Adrenal gland (tissue), 12 donors: ENCODE data around the gene COA1. TPM values are rescaled to one million over a fixed set of nuclear protein-coding genes. Genes with fewer than 3 reads are reported as not detected.

Source experiments
- DNase-seq, 7 donors: peaks; one replicate each; pipeline ENCODE4 v3.0.0-alpha.2; 2019 to 2020
- H3K27ac ChIP-seq, 5 donors: fragments of 200-600 bp; sonication (generic) in 4 of 5; 1 replicate in 3 of 5; 2 replicates in 2 of 5; pipeline versions ENCODE4 v1.5.1 to v1.8.0; 2016 to 2020; ENCODE audit warnings: mild to moderate bottlenecking in 1 of 5
- H3K27me3 ChIP-seq: fragments of 200-600 bp; 2 replicates; pipeline ENCODE4 v1.8.0; 2021
- H3K36me3 ChIP-seq, 2 donors: fragments of 200-600 bp; replicated peaks in 1 of 2; 1 replicate in 1 of 2; 2 replicates in 1 of 2; pipeline versions ENCODE4 v1.5.1 to v1.8.0; 2018 to 2022
- H3K4me1 ChIP-seq, 2 donors: fragments of 200-600 bp; replicated peaks in 1 of 2; 1 replicate in 1 of 2; 2 replicates in 1 of 2; pipeline versions ENCODE4 v1.5.1 to v1.8.0; 2018 to 2021
- H3K4me3 ChIP-seq, 4 donors: fragments of 200-600 bp; sonication (generic) in 3 of 4; one replicate each; pipeline ENCODE4 v1.5.1; 2016 to 2018
- H3K9me3 ChIP-seq, 3 donors: fragments of 200-600 bp; sonication (generic) in 1 of 3; replicated peaks in 1 of 3; 1 replicate in 2 of 3; 2 replicates in 1 of 3; pipeline versions ENCODE4 v1.5.1 to v1.8.0; 2016 to 2021
- POLR2A ChIP-seq, 2 donors: fragments of 450-650 bp; IDR thresholded peaks; one replicate each; pipeline ENCODE4 v1.6.1; 2017; ENCODE audit warnings: antibody characterized with exemption in 2 of 2, mild to moderate bottlenecking in 2 of 2, moderate library complexity in 1 of 2
- WGBS, 4 donors: extraction: QIAGEN DNeasy Blood & Tissue Kit in 2 of 4; methylation state at CpG; one replicate each; pipeline versions ENCODE4 v1.1.5 to v1.1.7; 2013 to 2017; 5-methylcytosine and 5-hydroxymethylcytosine counted together
- intact Hi-C, 2 donors: fragments of 100-400 bp; cut with DNase I; formaldehyde crosslinking; loops; one replicate each; pipeline versions ENCODE4 v1.14.1 to v1.15.0; 2022 to 2023
- polyA plus RNA-seq, 3 donors: library from polyadenylated mRNA; stranded (reverse); fragments of 200-250 nt in 2 of 3; fragments of 350-450 nt in 1 of 3; fragmentation: Illumina TruSeq in 1 of 3; extraction: RNeasy Lipid Tissue Mini Kit (QIAGEN cat#74804) in 1 of 3; gene quantifications; one replicate each; pipeline ENCODE4 v1.2.3, GENCODE V29; 2013 to 2014
- total RNA-seq, 9 donors: library from RNA; depleted of rRNA in 4 of 9; stranded (reverse); fragments of >200 nt in 4 of 9; fragments of 120-200 nt in 1 of 9; fragmentation: NEBNext Ultra II Directional in 1 of 9; extraction: Animal tissue kit (Norgen Biotek cat#: 25700) in 1 of 9; gene quantifications; one replicate each; pipeline versions ENCODE4 v1.1.0 to v1.2.4, GENCODE V29; 2013 to 2023
- TF ChIP-seq, protein P1 (sequence below), 6 experiments: fragments of 450-650 bp in 4 of 6; fragments of 200-600 bp in 2 of 6; sonication (generic) in 1 of 6; IDR thresholded peaks; 1 replicate in 5 of 6; 2 replicates in 1 of 6; pipeline versions ENCODE4 v1.5.1 to v1.8.0; 2016 to 2021; ENCODE audit warnings: antibody characterized with exemption in 6 of 6, mild to moderate bottlenecking in 2 of 6, moderate library complexity in 1 of 6
- donor health status: healthy with polysubstance abuse.
- donor health status: Bipolar disorder and iron deficiency.
- donor health status: DM: yes; HTN: yes; CAD: no.
- donor health status: DM: no; HTN: no; CAD: no.
- donor health status: DM: no; HTN: no; CAD: no.
- donor health status: DM: yes; HTN: yes; CAD: no.

Gene COA1
- total and polyA plus RNA-seq, 12 donors, result 19.0 to 60.0 (median 40.2) TPM

DNA sequence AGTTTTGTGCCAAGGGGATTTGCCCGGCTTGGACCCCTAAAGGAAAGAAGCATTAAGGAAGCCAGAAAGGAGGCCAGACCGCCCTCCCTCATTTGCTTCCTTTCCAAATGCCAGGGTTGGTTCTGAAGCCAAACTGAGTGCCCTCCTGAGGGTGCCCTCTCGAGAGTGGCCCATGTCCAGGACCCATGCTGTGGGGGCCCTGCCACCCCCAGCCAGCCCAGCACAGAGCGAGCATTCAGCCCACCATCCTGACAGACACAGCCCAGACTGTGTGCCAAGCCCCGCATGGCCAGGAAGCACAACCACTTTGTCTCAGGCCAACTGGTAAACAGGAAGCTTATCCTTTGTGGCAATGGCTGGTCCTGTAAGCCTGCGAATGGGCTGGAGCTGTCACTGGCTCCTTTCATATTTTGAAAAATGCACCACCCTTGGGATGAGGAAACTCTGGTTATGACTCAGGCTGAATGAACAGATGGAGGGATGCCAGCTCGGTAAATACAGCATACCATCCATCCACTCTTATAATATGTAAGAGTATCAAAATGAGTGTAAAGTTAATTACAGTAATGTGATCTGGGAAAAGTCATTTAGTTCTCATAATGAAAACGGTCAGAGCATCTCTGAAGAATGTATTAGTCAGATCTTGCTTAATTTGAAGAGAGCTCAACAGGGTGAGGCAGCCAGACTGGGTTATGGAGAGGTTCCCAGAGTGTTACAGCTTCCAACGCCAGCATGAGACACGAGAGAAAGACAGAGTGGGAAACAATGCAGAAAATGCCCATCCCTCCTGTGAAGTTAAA, 81.5 kb downstream of the COA1 start:
- peak in 1 of 2 donors; percentile 48 for TF ChIP-seq POLR2A (IDR thresholded peaks at IDR 0.05)
- TF ChIP-seq, protein P1, sequence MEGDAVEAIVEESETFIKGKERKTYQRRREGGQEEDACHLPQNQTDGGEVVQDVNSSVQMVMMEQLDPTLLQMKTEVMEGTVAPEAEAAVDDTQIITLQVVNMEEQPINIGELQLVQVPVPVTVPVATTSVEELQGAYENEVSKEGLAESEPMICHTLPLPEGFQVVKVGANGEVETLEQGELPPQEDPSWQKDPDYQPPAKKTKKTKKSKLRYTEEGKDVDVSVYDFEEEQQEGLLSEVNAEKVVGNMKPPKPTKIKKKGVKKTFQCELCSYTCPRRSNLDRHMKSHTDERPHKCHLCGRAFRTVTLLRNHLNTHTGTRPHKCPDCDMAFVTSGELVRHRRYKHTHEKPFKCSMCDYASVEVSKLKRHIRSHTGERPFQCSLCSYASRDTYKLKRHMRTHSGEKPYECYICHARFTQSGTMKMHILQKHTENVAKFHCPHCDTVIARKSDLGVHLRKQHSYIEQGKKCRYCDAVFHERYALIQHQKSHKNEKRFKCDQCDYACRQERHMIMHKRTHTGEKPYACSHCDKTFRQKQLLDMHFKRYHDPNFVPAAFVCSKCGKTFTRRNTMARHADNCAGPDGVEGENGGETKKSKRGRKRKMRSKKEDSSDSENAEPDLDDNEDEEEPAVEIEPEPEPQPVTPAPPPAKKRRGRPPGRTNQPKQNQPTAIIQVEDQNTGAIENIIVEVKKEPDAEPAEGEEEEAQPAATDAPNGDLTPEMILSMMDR (IDR thresholded peaks at IDR 0.05), result no peak
- Histone ChIP-seq H3K27ac (peak overlapping the region; percentile 50 to 93 (median 91)), H3K9me3 (no peaks in the 10 kb centered on the region), H3K4me3 (no peak overlapping the region), H3K36me3 (no peaks in the 10 kb centered on the region), H3K4me1 (peaks cover 29 to 54% of the 10 kb centered on the region in 2 donors), H3K27me3 (no peaks in the 10 kb centered on the region)
- DNase-seq, result peak; percentile 68 to 92 (median 85)
- intact Hi-C loops, result loop anchor here in 1 of 2 donors (10.0 kb wide), 1 partner anchor 53 kb away; no protein-coding TSS in a partner anchor
- 14 to 20% (median 17%) methylated on average over 7 to 10 of the region's 10 CpGs for WGBS, 4 donors

DNA sequence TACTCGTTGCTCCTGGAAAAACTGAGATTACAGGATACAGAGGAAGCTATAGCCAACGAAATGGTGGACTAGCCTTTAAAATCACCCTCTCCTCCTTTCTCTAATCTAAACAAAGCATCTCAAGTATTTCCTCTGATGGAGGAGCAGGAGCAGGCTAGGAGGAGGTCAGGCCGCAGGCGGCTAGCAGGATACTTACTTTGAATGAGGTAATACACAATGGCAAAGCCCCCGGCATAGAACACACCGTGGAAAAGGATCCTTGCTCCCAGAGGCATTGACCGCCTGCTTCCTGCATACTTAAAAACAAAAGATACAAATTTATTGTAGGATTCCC, 82.0 kb downstream of the COA1 start:
- TF ChIP-seq, protein P1 (IDR thresholded peaks at IDR 0.05), result no peak
- no peak for TF ChIP-seq POLR2A (IDR thresholded peaks at IDR 0.05)
- Histone ChIP-seq H3K4me3 (no peak overlapping the region), H3K27ac (peak overlapping the region; percentile 50 to 93 (median 91)), H3K4me1 (peaks cover 29 to 54% of the 10 kb centered on the region in 2 donors), H3K27me3 (no peaks in the 10 kb centered on the region), H3K9me3 (no peaks in the 10 kb centered on the region), H3K36me3 (no peaks in the 10 kb centered on the region)
- 49 to 63% (median 57%) methylated on average over 7 of the region's 7 CpGs for WGBS, 4 donors
- peak in 1 of 7 donors; percentile 36 for DNase-seq
- intact Hi-C loops, result loop anchor here in 1 of 2 donors (10.0 kb wide), 1 partner anchor 53 kb away; no protein-coding TSS in a partner anchor

DNA sequence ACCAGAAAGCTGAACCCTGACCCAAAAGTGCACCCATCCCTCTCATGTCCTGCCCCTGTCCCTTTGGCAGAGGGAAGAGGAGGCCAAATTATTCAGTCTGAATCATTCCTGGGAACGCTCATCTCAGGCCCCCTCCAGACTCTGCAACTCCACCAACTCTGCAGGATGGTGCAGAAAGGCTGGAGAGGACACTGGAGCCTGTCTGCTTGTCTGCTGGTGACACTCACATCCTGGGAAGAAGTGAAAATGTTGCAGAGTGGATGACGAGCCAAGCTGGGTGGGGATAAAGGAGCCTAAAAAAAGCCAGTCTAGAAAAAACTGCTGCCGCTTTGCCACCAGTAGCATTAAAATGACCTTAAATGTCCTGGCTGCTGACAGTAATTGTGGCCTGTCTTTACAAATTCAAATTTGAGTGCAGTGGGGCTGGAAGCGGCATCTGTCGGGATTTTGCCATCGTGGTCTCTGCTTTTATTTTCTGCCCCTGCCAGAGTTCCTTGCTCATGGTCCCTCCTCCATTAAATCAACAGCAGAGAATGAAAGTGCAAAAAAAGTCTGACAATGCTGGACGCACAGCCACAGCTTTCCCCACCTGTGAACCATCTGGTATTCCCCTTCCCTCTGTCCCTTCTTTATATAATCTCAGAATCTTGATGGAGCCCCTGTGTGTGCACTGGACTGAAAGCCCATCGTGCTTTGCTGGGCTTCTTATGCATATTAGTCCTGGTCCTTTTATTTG, 82.6 kb downstream of the COA1 start:
- DNase-seq, result peak in 3 of 7 donors; percentile 29 to 73 (median 50)
- peak overlapping the region in 4 of 5 donors; percentile 50 to 93 (median 92) for H3K27ac ChIP-seq
- intact Hi-C loops, result loop anchor here in 1 of 2 donors (10.0 kb wide), 1 partner anchor 52 kb away; no protein-coding TSS in a partner anchor
- no peak overlapping the region for H3K4me3 ChIP-seq
- H3K36me3 ChIP-seq, result no peaks in the 10 kb centered on the region
- no peaks in the 10 kb centered on the region for H3K9me3 ChIP-seq
- WGBS, 4 donors, result 41 to 58% (median 47%) methylated on average over 7 to 8 of the region's 8 CpGs
- no peaks in the 10 kb centered on the region for H3K27me3 ChIP-seq
- no peak for TF ChIP-seq POLR2A (IDR thresholded peaks at IDR 0.05)
- TF ChIP-seq, protein P1 (IDR thresholded peaks at IDR 0.05), result no peak
- H3K4me1 ChIP-seq, result peaks cover 29 to 54% of the 10 kb centered on the region in 2 donors

DNA sequence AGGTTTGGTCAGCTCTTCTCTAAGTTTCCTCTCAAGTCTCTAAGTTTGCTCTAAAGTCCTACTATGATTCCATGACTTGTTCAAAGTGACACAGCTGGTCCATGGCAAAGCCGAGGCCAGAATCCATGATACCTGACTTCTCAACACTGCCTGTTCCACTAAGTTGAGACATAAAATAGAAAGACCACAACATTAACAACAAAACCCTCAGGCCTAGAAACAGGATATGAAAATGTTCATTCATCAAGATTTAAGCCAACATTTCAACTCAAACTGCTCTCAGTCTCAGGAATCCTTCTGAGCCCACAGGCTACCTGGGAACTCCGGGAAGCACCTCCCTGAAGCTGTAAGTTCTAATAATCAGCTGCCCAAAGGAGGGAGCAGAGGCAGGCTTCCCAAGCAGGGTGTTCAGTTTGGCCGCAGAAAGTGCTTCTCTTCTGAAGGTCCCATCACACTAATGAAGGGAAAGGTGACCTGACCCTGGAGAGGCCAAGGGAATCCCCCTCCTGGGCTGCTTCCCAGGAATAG, 83.6 kb downstream of the COA1 start:
- no peak for TF ChIP-seq POLR2A (IDR thresholded peaks at IDR 0.05)
- TF ChIP-seq, protein P1 (IDR thresholded peaks at IDR 0.05), result no peak
- Histone ChIP-seq H3K4me3 (no peak overlapping the region), H3K27ac (peak overlapping the region in 3 of 5 donors; percentile 91 to 93 (median 92)), H3K27me3 (no peaks in the 10 kb centered on the region), H3K9me3 (no peaks in the 10 kb centered on the region), H3K4me1 (peaks cover 29 to 51% of the 10 kb centered on the region in 2 donors), H3K36me3 (no peaks in the 10 kb centered on the region)
- WGBS, 4 donors, result 81 to 91% (median 89%) methylated on average over 3 of the region's 3 CpGs
- intact Hi-C loops, result loop anchor here in 1 of 2 donors (10.0 kb wide), 1 partner anchor 51 kb away; no protein-coding TSS in a partner anchor
- no peak for DNase-seq
